ENCODE measurements around the gene CITED4.

CITED4 gene

GRCh38 chr1:40819101-40819500, 43.1 kb downstream of the CITED4 start:
- TF ChIP-seq CTCF (IDR thresholded peaks at IDR 0.05) = no peak

GRCh38 chr1:40818264-40818961, 43.8 kb downstream of the CITED4 start:
- no peak for TF ChIP-seq CTCF (IDR thresholded peaks at IDR 0.05)

- TF ChIP-seq CTCF (IDR thresholded peaks at IDR 0.05) = no peak
These were observed 44.3 kb downstream of the CITED4 start for GRCh38 chr1:40817791-40818263.

- TF ChIP-seq CTCF (IDR thresholded peaks at IDR 0.05) = no peak
These were observed 46.7 kb downstream of the CITED4 start for GRCh38 chr1:40815420-40815819.

Data from LNCAP (cell line).